Activated CD4-positive, alpha-beta T cell treated with anti-CD3 and anti-CD28 coated beads for 24 hours (primary cell): ENCODE data around the gene CNGA4.
"Not testable (repeated sequence)": the region's sequence is repeated elsewhere in the genome, so short reads cannot be mapped to it uniquely, and the experiment has no call there.

Experiments
- DNase-seq, 2 donors: peaks; one replicate each; pipeline ENCODE4 v3.0.0-alpha.2; 2020; ENCODE audit warnings: low read depth in 2 of 2

Gene CNGA4

GRCh38 chr11:6263662-6264061 is 24.8 kb downstream of the CNGA4 start:
- no peak for DNase-seq

- no peak for DNase-seq
Measured at GRCh38 chr11:6268820-6269219, 29.9 kb downstream of the CNGA4 start.

- DNase-seq = no peak
Measured at GRCh38 chr11:6269994-6270393, 31.1 kb downstream of the CNGA4 start.

- DNase-seq = no peak
Measured at GRCh38 chr11:6270584-6271246, 31.8 kb downstream of the CNGA4 start.

- no peak for DNase-seq
Measured at GRCh38 chr11:6271598-6271997, 32.7 kb downstream of the CNGA4 start.

- DNase-seq = no peak
Measured at GRCh38 chr11:6273188-6273587, 34.3 kb downstream of the CNGA4 start.

GRCh38 chr11:6280809-6281208 is 41.9 kb downstream of the CNGA4 start:
- not testable (repeated sequence) for DNase-seq

GRCh38 chr11:6283453-6284023 is 44.6 kb downstream of the CNGA4 start:
- no peak for DNase-seq

GRCh38 chr11:6284250-6284649 is 45.4 kb downstream of the CNGA4 start:
- DNase-seq = no peak

- DNase-seq = no peak
Measured at GRCh38 chr11:6285019-6285418, 46.1 kb downstream of the CNGA4 start.
